DOHH2 (cell line): Measurements from ENCODE around the gene SERPING1.

ENCODE experiments used
- EZH2phosphoT487 ChIP-seq: fragments of 200-600 bp; sonication (generic); IDR thresholded peaks from 2 replicates; pipeline ENCODE4 v1.6.1; 2017; ENCODE audit warnings: borderline replicate concordance, mild to moderate bottlenecking, antibody characterized with exemption, low read length, moderate library complexity, mixed read lengths
- TF ChIP-seq, protein P1 (sequence below): fragments of 200-600 bp; sonication (generic); IDR thresholded peaks from one replicate; pipeline ENCODE4 v1.5.1; 2014; ENCODE audit warnings: antibody characterized with exemption, mild to moderate bottlenecking, low read depth, low read length; ENCODE audit not compliant: poor library complexity, severe bottlenecking

DNA sequence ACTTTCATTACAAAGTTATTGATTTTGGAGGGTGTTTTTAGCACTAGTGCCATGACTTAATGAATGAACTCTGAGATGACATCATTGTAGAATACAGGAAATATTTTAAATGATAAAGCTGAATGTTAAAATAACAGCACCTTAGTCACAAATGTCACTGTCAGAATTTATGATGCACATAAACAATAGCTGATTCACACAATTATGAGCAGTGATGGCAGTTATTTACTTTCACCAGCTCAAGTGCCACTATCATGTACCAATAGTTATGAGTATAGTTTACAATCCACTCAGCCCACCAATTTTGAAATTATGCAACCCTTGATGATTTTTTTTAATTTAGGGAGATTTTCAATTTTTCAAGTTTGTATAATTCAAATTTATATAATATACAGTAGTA lies 23.0 kb downstream of the SERPING1 start:
- TF ChIP-seq, protein P1, sequence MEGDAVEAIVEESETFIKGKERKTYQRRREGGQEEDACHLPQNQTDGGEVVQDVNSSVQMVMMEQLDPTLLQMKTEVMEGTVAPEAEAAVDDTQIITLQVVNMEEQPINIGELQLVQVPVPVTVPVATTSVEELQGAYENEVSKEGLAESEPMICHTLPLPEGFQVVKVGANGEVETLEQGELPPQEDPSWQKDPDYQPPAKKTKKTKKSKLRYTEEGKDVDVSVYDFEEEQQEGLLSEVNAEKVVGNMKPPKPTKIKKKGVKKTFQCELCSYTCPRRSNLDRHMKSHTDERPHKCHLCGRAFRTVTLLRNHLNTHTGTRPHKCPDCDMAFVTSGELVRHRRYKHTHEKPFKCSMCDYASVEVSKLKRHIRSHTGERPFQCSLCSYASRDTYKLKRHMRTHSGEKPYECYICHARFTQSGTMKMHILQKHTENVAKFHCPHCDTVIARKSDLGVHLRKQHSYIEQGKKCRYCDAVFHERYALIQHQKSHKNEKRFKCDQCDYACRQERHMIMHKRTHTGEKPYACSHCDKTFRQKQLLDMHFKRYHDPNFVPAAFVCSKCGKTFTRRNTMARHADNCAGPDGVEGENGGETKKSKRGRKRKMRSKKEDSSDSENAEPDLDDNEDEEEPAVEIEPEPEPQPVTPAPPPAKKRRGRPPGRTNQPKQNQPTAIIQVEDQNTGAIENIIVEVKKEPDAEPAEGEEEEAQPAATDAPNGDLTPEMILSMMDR, result no peak
- TF ChIP-seq EZH2phosphoT487, result no peak
